OCI-LY3 (cell line): ENCODE measurements around the gene DLG1.

Experiments used
- H2AFZ ChIP-seq: fragments of 200-600, 300-600 bp; shearing (Covaris generic); 2 replicates; pipeline ENCODE4 v1.6.0; 2014; ENCODE audit warnings: antibody characterized with exemption, low read depth, low read length
- H3K27ac ChIP-seq: fragments of 200-600, 300-600 bp; sonication (generic); 2 replicates; pipeline ENCODE4 v1.5.1; 2014; ENCODE audit warnings: mild to moderate bottlenecking, low read length, moderate library complexity, mixed read lengths
- H3K27me3 ChIP-seq: fragments of 200-600, 300-600 bp; sonication (generic); 2 replicates; pipeline ENCODE4 v1.6.1; 2014; ENCODE audit warnings: low read depth, low read length, mixed read lengths
- H3K36me3 ChIP-seq: fragments of 200-600, 300-600 bp; sonication (generic); replicated peaks from 2 replicates; pipeline ENCODE3; 2014; ENCODE audit warnings: low read depth, low read length, mixed read lengths
- H3K4me1 ChIP-seq: fragments of 300-600, 200-600 bp; sonication (generic); 2 replicates; pipeline ENCODE4 v1.6.1; 2014; ENCODE audit warnings: low read length, mixed read lengths
- H3K4me2 ChIP-seq: fragments of 200-600, 300-600 bp; sonication (generic); 2 replicates; pipeline ENCODE4 v1.6.1; 2014; ENCODE audit warnings: low read length, mixed read lengths
- H3K4me3 ChIP-seq: fragments of 300-600, 200-600 bp; sonication (generic); 2 replicates; pipeline ENCODE4 v1.5.1; 2014; ENCODE audit warnings: antibody characterized with exemption, mild to moderate bottlenecking, low read length, moderate library complexity
- H3K79me2 ChIP-seq: fragments of 300-600, 200-600 bp; shearing (Covaris generic); 2 replicates; pipeline ENCODE4 v1.6.1; 2014; ENCODE audit warnings: mild to moderate bottlenecking, low read length, mixed read lengths
- H3K9ac ChIP-seq: fragments of 300-600, 200-600 bp; shearing (Covaris generic); 2 replicates; pipeline ENCODE4 v1.6.0; 2014; ENCODE audit warnings: mild to moderate bottlenecking, low read length, moderate library complexity
- H3K9me3 ChIP-seq: fragments of 200-600, 300-600 bp; shearing (Covaris generic); 2 replicates; pipeline ENCODE4 v1.6.1; 2014; ENCODE audit warnings: low read length, mixed read lengths; ENCODE audit not compliant: insufficient read depth
- H4K20me1 ChIP-seq: fragments of 200-600, 300-600 bp; sonication (generic); 2 replicates; pipeline ENCODE4 v1.6.1; 2016; ENCODE audit warnings: low read length, mixed read lengths; ENCODE audit not compliant: insufficient read depth
- CTCF ChIP-seq: fragments of 200-600, 300-600 bp; sonication (generic); IDR thresholded peaks from 2 replicates; pipeline ENCODE4 v1.5.1; 2014; ENCODE audit warnings: antibody characterized with exemption, low read length, low read depth
- EZH2phosphoT487 ChIP-seq: fragments of 200-600 bp; shearing (Covaris generic); IDR thresholded peaks from 2 replicates; pipeline ENCODE4 v1.6.1; 2018; ENCODE audit warnings: antibody characterized with exemption, mixed run types, low read depth

Gene DLG1

GRCh38 chr3:197030379-197031314 is 267.8 kb downstream of the DLG1 start:
- no peaks in the 10 kb centered on the region for H3K9me3 ChIP-seq
- H3K79me2 ChIP-seq = peaks cover 18% of the 10 kb centered on the region
- TF ChIP-seq EZH2phosphoT487 = no peak
- TF ChIP-seq CTCF = no peak
- no peak overlapping the region for H3K27ac ChIP-seq
- H3K4me2 ChIP-seq = peak overlapping the region; percentile 54; the same call in 1 of the 2 replicates
- peaks cover 18% of the 10 kb centered on the region for H3K4me1 ChIP-seq
- H4K20me1 ChIP-seq = no peaks in the 10 kb centered on the region
- H3K27me3 ChIP-seq = no peaks in the 10 kb centered on the region
- no peak overlapping the region; the same call in 1 of the 2 replicates for H3K9ac ChIP-seq
- H3K4me3 ChIP-seq = peak overlapping the region; percentile 27; the same call in 1 of the 2 replicates
- peaks cover 12% of the 10 kb centered on the region for H3K36me3 ChIP-seq
- no peak overlapping the region for H2AFZ ChIP-seq

DNA sequence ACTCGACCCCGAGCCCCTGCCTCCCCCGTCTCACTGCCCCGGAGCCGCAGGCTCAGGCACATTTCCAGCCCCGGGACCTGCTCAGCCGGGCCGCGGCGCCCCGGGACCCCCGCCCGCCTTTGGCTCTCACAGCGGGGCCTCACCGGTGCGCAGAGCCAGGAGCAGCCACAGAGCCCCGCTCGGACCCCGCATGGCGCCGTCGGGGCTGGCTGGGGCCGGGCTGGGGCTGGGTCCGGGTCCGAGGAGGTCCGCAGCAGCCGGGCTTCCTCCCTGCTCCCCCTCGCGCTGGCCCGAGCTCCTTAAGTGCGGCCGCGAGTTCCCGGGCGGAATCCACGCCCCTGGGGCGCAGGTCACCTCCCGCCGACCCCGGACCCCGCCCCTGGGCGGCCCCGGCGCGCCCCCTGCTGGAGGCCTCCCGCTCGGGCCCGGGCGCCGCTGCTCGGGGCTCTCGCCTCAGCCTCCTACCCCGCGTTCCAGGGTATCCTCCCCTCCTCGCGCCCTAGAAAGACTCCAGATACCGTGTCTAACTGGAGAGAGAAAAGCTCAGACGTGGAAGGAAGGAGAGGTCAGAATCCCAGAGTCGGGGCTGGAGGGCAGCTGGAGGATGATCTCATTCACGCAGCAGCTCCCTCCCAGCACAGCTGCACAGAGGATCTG is 268.8 kb downstream of the DLG1 start, which contains the start of gene MELTF:
MELTF (minus strand) TSS at position 307 of the 657 bp plus-strand sequence; CDS start at position 192, 115 bp downstream.
- peaks cover 18% of the 10 kb centered on the region for H3K79me2 ChIP-seq
- peaks cover 17% of the 10 kb centered on the region for H3K36me3 ChIP-seq
- H3K27ac ChIP-seq = peak within 1 kb of the TSS; percentile 47
- H4K20me1 ChIP-seq = no peaks in the 10 kb centered on the region
- H3K4me3 ChIP-seq = peak within 1 kb of the TSS; percentile 92
- H2AFZ ChIP-seq = peak within 1 kb of the TSS; percentile 29; the same call in 1 of the 2 replicates
- TF ChIP-seq CTCF = peak; percentile 78
- no peak for TF ChIP-seq EZH2phosphoT487
- H3K9me3 ChIP-seq = no peaks in the 10 kb centered on the region
- H3K9ac ChIP-seq = peak within 1 kb of the TSS; percentile 90
- peak within 1 kb of the TSS; percentile 97 for H3K4me2 ChIP-seq
- H3K4me1 ChIP-seq = peaks cover 24% of the 10 kb centered on the region
- no peaks in the 10 kb centered on the region for H3K27me3 ChIP-seq

- TF ChIP-seq EZH2phosphoT487 = no peak
- TF ChIP-seq CTCF = no peak
- H3K36me3 ChIP-seq = peaks cover 17% of the 10 kb centered on the region
- peak overlapping the region; percentile 47 for H3K27ac ChIP-seq
- peaks cover 18% of the 10 kb centered on the region for H3K79me2 ChIP-seq
- no peaks in the 10 kb centered on the region for H3K9me3 ChIP-seq
- H3K9ac ChIP-seq = peak overlapping the region; percentile 90
- peak overlapping the region; percentile 97 for H3K4me2 ChIP-seq
- no peaks in the 10 kb centered on the region for H3K27me3 ChIP-seq
- H3K4me3 ChIP-seq = peak overlapping the region; percentile 92
- H4K20me1 ChIP-seq = no peaks in the 10 kb centered on the region
- peaks cover 31% of the 10 kb centered on the region for H3K4me1 ChIP-seq
- H2AFZ ChIP-seq = peak overlapping the region; percentile 29; the same call in 1 of the 2 replicates
Observed at GRCh38 chr3:197028728-197029510, 269.5 kb downstream of the DLG1 start.
